ENCODE results near the gene CCK.

The CCK gene

GRCh38 chr3:42265059-42265991 lies 660 bp downstream of the CCK start:
- no peak overlapping the region for H3K27ac ChIP-seq (ENCODE audit: low read depth, low read length)
- H3K36me3 ChIP-seq (ENCODE audit: insufficient read depth, low read length), result no peaks in the 10 kb centered on the region
- 95% methylated on average over 60 of the region's 60 CpGs for WGBS
- H3K9ac ChIP-seq (ENCODE audit: low read depth, low read length), result no peak overlapping the region
- H3K4me1 ChIP-seq (ENCODE audit: insufficient read depth, low read length), result peaks cover 6% of the 10 kb centered on the region
- no peaks in the 10 kb centered on the region for H3K9me3 ChIP-seq (ENCODE audit: insufficient read depth, low read depth, low read length)
- peaks cover 50% of the 10 kb centered on the region for H3K27me3 ChIP-seq (ENCODE audit: insufficient read depth, low read length)
- no peak overlapping the region for H3K4me3 ChIP-seq (ENCODE audit: low read length)

GRCh38 chr3:42264399-42265058 lies 1.5 kb downstream of the CCK start:
- H3K27me3 ChIP-seq (ENCODE audit: insufficient read depth, low read length), result peaks cover 50% of the 10 kb centered on the region
- no peaks in the 10 kb centered on the region for H3K9me3 ChIP-seq (ENCODE audit: insufficient read depth, low read depth, low read length)
- no peak overlapping the region for H3K9ac ChIP-seq (ENCODE audit: low read depth, low read length)
- H3K4me1 ChIP-seq (ENCODE audit: insufficient read depth, low read length), result peaks cover 6% of the 10 kb centered on the region
- H3K4me3 ChIP-seq (ENCODE audit: low read length), result no peak overlapping the region
- H3K27ac ChIP-seq (ENCODE audit: low read depth, low read length), result no peak overlapping the region
- WGBS, result 88% methylated on average over 37 of the region's 37 CpGs
- no peaks in the 10 kb centered on the region for H3K36me3 ChIP-seq (ENCODE audit: insufficient read depth, low read length)

GRCh38 chr3:42263354-42264346 lies 2.3 kb downstream of the CCK start:
- peak overlapping the region; percentile 30; the same call in 1 of the 2 replicates for H3K9ac ChIP-seq (ENCODE audit: low read depth, low read length)
- peak overlapping the region; percentile 51 for H3K4me3 ChIP-seq (ENCODE audit: low read length)
- H3K9me3 ChIP-seq (ENCODE audit: insufficient read depth, low read depth, low read length), result no peaks in the 10 kb centered on the region
- H3K27me3 ChIP-seq (ENCODE audit: insufficient read depth, low read length), result peaks cover 46% of the 10 kb centered on the region
- no peak overlapping the region for H3K27ac ChIP-seq (ENCODE audit: low read depth, low read length)
- peaks cover 6% of the 10 kb centered on the region for H3K4me1 ChIP-seq (ENCODE audit: insufficient read depth, low read length)
- H3K36me3 ChIP-seq (ENCODE audit: insufficient read depth, low read length), result no peaks in the 10 kb centered on the region
- WGBS, result 64% methylated on average over 55 of the region's 56 CpGs

- WGBS, result 47% methylated on average over 2 of the region's 2 CpGs
- Histone ChIP-seq H3K9ac (ENCODE audit: low read depth, low read length) (no peak overlapping the region), H3K4me1 (ENCODE audit: insufficient read depth, low read length) (peaks cover 6% of the 10 kb centered on the region), H3K9me3 (ENCODE audit: insufficient read depth, low read depth, low read length) (no peaks in the 10 kb centered on the region), H3K36me3 (ENCODE audit: insufficient read depth, low read length) (no peaks in the 10 kb centered on the region), H3K27ac (ENCODE audit: low read depth, low read length) (no peak overlapping the region), H3K4me3 (ENCODE audit: low read length) (0 out of 2 replicates have a peak overlapping the region, but pooled peaks have one; percentile 51), H3K27me3 (ENCODE audit: insufficient read depth, low read length) (peaks cover 43% of the 10 kb centered on the region)
Measured at GRCh38 chr3:42262525-42262924, 3.5 kb downstream of the CCK start.

GRCh38 chr3:42257007-42257406 lies 9.0 kb downstream of the CCK start:
- no peaks in the 10 kb centered on the region for H3K9me3 ChIP-seq (ENCODE audit: insufficient read depth, low read depth, low read length)
- no peak overlapping the region for H3K9ac ChIP-seq (ENCODE audit: low read depth, low read length)
- 77% methylated on average over 7 of the region's 7 CpGs for WGBS
- H3K4me3 ChIP-seq (ENCODE audit: low read length), result no peak overlapping the region
- H3K4me1 ChIP-seq (ENCODE audit: insufficient read depth, low read length), result peaks cover 2% of the 10 kb centered on the region; the same call in 1 of the 2 replicates
- no peak overlapping the region for H3K27ac ChIP-seq (ENCODE audit: low read depth, low read length)
- peaks cover 5% of the 10 kb centered on the region; the same call in 1 of the 2 replicates for H3K27me3 ChIP-seq (ENCODE audit: insufficient read depth, low read length)
- H3K36me3 ChIP-seq (ENCODE audit: insufficient read depth, low read length), result no peaks in the 10 kb centered on the region

- WGBS, result 92% methylated on average over 1 of the region's 1 CpG
- Histone ChIP-seq H3K9me3 (ENCODE audit: insufficient read depth, low read depth, low read length) (no peaks in the 10 kb centered on the region), H3K9ac (ENCODE audit: low read depth, low read length) (no peak overlapping the region), H3K27ac (ENCODE audit: low read depth, low read length) (no peak overlapping the region), H3K27me3 (ENCODE audit: insufficient read depth, low read length) (no peaks in the 10 kb centered on the region), H3K4me3 (ENCODE audit: low read length) (no peak overlapping the region), H3K36me3 (ENCODE audit: insufficient read depth, low read length) (no peaks in the 10 kb centered on the region), H3K4me1 (ENCODE audit: insufficient read depth, low read length) (peaks cover 2% of the 10 kb centered on the region; the same call in 1 of the 2 replicates)
Measured at GRCh38 chr3:42256135-42256819, 9.7 kb downstream of the CCK start.

- no peaks in the 10 kb centered on the region for H3K9me3 ChIP-seq (ENCODE audit: insufficient read depth, low read depth, low read length)
- peaks cover 2% of the 10 kb centered on the region; the same call in 1 of the 2 replicates for H3K4me1 ChIP-seq (ENCODE audit: insufficient read depth, low read length)
- no peak overlapping the region for H3K27ac ChIP-seq (ENCODE audit: low read depth, low read length)
- no peak overlapping the region for H3K9ac ChIP-seq (ENCODE audit: low read depth, low read length)
- H3K4me3 ChIP-seq (ENCODE audit: low read length), result no peak overlapping the region
- H3K36me3 ChIP-seq (ENCODE audit: insufficient read depth, low read length), result no peaks in the 10 kb centered on the region
- no peaks in the 10 kb centered on the region for H3K27me3 ChIP-seq (ENCODE audit: insufficient read depth, low read length)
- 64% methylated on average over 3 of the region's 3 CpGs for WGBS
Measured at GRCh38 chr3:42254566-42254965, 11.4 kb downstream of the CCK start.

GRCh38 chr3:42250761-42251160 lies 15.2 kb downstream of the CCK start:
- H3K9me3 ChIP-seq (ENCODE audit: insufficient read depth, low read depth, low read length), result no peaks in the 10 kb centered on the region
- peaks cover 2% of the 10 kb centered on the region; the same call in 1 of the 2 replicates for H3K4me1 ChIP-seq (ENCODE audit: insufficient read depth, low read length)
- no peak overlapping the region for H3K9ac ChIP-seq (ENCODE audit: low read depth, low read length)
- H3K27ac ChIP-seq (ENCODE audit: low read depth, low read length), result no peak overlapping the region
- 92% methylated on average over 1 of the region's 1 CpG for WGBS
- no peaks in the 10 kb centered on the region for H3K36me3 ChIP-seq (ENCODE audit: insufficient read depth, low read length)
- H3K4me3 ChIP-seq (ENCODE audit: low read length), result no peak overlapping the region
- peaks cover 6% of the 10 kb centered on the region; the same call in 1 of the 2 replicates for H3K27me3 ChIP-seq (ENCODE audit: insufficient read depth, low read length)

GRCh38 chr3:42247576-42248027 lies 18.4 kb downstream of the CCK start:
- Histone ChIP-seq H3K27me3 (ENCODE audit: insufficient read depth, low read length) (peaks cover 8% of the 10 kb centered on the region; the same call in 1 of the 2 replicates), H3K27ac (ENCODE audit: low read depth, low read length) (no peak overlapping the region), H3K9me3 (ENCODE audit: insufficient read depth, low read depth, low read length) (no peaks in the 10 kb centered on the region), H3K4me3 (ENCODE audit: low read length) (no peak overlapping the region), H3K4me1 (ENCODE audit: insufficient read depth, low read length) (no peaks in the 10 kb centered on the region), H3K9ac (ENCODE audit: low read depth, low read length) (no peak overlapping the region), H3K36me3 (ENCODE audit: insufficient read depth, low read length) (no peaks in the 10 kb centered on the region)
- 19% methylated on average over 9 of the region's 9 CpGs for WGBS

GRCh38 chr3:42246091-42246490 lies 19.9 kb downstream of the CCK start:
- H3K27ac ChIP-seq (ENCODE audit: low read depth, low read length), result no peak overlapping the region
- H3K9ac ChIP-seq (ENCODE audit: low read depth, low read length), result no peak overlapping the region
- no peaks in the 10 kb centered on the region for H3K9me3 ChIP-seq (ENCODE audit: insufficient read depth, low read depth, low read length)
- no CpG with 5 or more reads among the region's 1 CpG for WGBS
- H3K4me1 ChIP-seq (ENCODE audit: insufficient read depth, low read length), result no peaks in the 10 kb centered on the region
- H3K27me3 ChIP-seq (ENCODE audit: insufficient read depth, low read length), result peaks cover 8% of the 10 kb centered on the region; the same call in 1 of the 2 replicates
- no peaks in the 10 kb centered on the region for H3K36me3 ChIP-seq (ENCODE audit: insufficient read depth, low read length)
- no peak overlapping the region for H3K4me3 ChIP-seq (ENCODE audit: low read length)

Data from HUES64 (cell line).